ENCODE results near the gene MAPK12.

MAPK12 gene

GRCh38 chr22:50264946-50265669, 3.6 kb upstream of the MAPK12 start:
- DNase-seq = no peak

GRCh38 chr22:50264104-50264745, 2.7 kb upstream of the MAPK12 start:
- DNase-seq = no peak

GRCh38 chr22:50262973-50263617, 1.6 kb upstream of the MAPK12 start:
- DNase-seq = no peak

GRCh38 chr22:50262460-50262911, 1.0 kb upstream of the MAPK12 start:
- DNase-seq = no peak

- DNase-seq = no peak
Measured at GRCh38 chr22:50260801-50261614, 475 bp downstream of the MAPK12 start.

GRCh38 chr22:50260434-50260800, 1.1 kb downstream of the MAPK12 start:
- no peak for DNase-seq

GRCh38 chr22:50259302-50259701, 2.2 kb downstream of the MAPK12 start:
- DNase-seq = no peak

- DNase-seq = no peak
Measured at GRCh38 chr22:50258361-50259292, 2.9 kb downstream of the MAPK12 start.

GRCh38 chr22:50257451-50258360, 3.8 kb downstream of the MAPK12 start:
- DNase-seq = no peak

GRCh38 chr22:50257041-50257440, 4.4 kb downstream of the MAPK12 start:
- no peak for DNase-seq

- DNase-seq = no peak
Measured at GRCh38 chr22:50256258-50256862, 5.1 kb downstream of the MAPK12 start.

GRCh38 chr22:50255607-50256006, 5.9 kb downstream of the MAPK12 start:
- no peak for DNase-seq

GRCh38 chr22:50255099-50255498, 6.4 kb downstream of the MAPK12 start:
- DNase-seq = no peak

- DNase-seq = no peak
Measured at GRCh38 chr22:50253941-50254340, 7.5 kb downstream of the MAPK12 start.

- no peak for DNase-seq
Measured at GRCh38 chr22:50253046-50253915, 8.2 kb downstream of the MAPK12 start.

GRCh38 chr22:50252082-50253045, 9.1 kb downstream of the MAPK12 start:
- peak; percentile 70 for DNase-seq

- no peak for DNase-seq
Measured at GRCh38 chr22:50251477-50252081, 9.9 kb downstream of the MAPK12 start.
